GM23338 (cell line): ENCODE results near the gene NENF. TPM values are rescaled to one million over a fixed set of nuclear protein-coding genes. Genes with fewer than 3 reads are reported as not detected.

ENCODE experiments used
- ATAC-seq: fragments of 200-7000 bp; cut with Tn5 transposase; 3 replicates; pipeline ENCODE4 v1.9.1; 2020
- DNase-seq: peaks from one replicate; pipeline ENCODE4 v3.0.0-alpha.2; 2015; ENCODE audit warnings: low spot score
- H2AFZ ChIP-seq: fragments of 200-600 bp; sonication (generic); 2 replicates; pipeline ENCODE4 v1.8.0; 2016; ENCODE audit warnings: antibody characterized with exemption, mild to moderate bottlenecking, moderate library complexity
- H3F3A ChIP-seq: fragments of 200-600 bp; sonication (generic); replicated peaks from 2 replicates; pipeline ENCODE4 v1.8.0; 2017; ENCODE audit warnings: antibody characterized with exemption, mixed run types, low read depth
- H3K27ac ChIP-seq: fragments of 200-600 bp; sonication (generic); 2 replicates; pipeline ENCODE4 v1.6.1; 2016; ENCODE audit warnings: low read depth
- H3K27me3 ChIP-seq: fragments of 200-600 bp; sonication (generic); 2 replicates; pipeline ENCODE4 v1.8.0; 2016; ENCODE audit warnings: mild to moderate bottlenecking, mixed run types, moderate library complexity; ENCODE audit not compliant: insufficient read depth
- H3K36me3 ChIP-seq: fragments of 200-600 bp; sonication (generic); 2 replicates; pipeline ENCODE4 v1.8.0; 2016; ENCODE audit warnings: mild to moderate bottlenecking; ENCODE audit not compliant: insufficient read depth
- H3K4me1 ChIP-seq: fragments of 200-600 bp; sonication (generic); 2 replicates; pipeline ENCODE4 v1.8.0; 2016; ENCODE audit warnings: mild to moderate bottlenecking, moderate library complexity; ENCODE audit not compliant: insufficient read depth
- H3K4me2 ChIP-seq: fragments of 200-600 bp; sonication (generic); 2 replicates; pipeline ENCODE4 v1.7.1; 2017; ENCODE audit warnings: mixed run types
- H3K4me3 ChIP-seq: fragments of 200-600 bp; sonication (generic); 2 replicates; pipeline ENCODE4 v1.6.1; 2016; ENCODE audit warnings: mixed run types
- H3K79me2 ChIP-seq: fragments of 200-600 bp; sonication (generic); replicated peaks from 2 replicates; pipeline ENCODE4 v1.8.0; 2017; ENCODE audit warnings: mild to moderate bottlenecking; ENCODE audit not compliant: insufficient read depth
- H3K9me2 ChIP-seq: fragments of 200-600 bp; sonication (generic); 2 replicates; pipeline ENCODE4 v1.8.0; 2017; ENCODE audit not compliant: insufficient read depth
- H4K20me1 ChIP-seq: fragments of 200-600 bp; sonication (generic); replicated peaks from 2 replicates; pipeline ENCODE4 v1.8.0; 2017; ENCODE audit warnings: mild to moderate bottlenecking; ENCODE audit not compliant: insufficient read depth
- H3K27ac Mint-ChIP-seq: 2 replicates; pipeline ENCODE4 v1.8.0; 2020; ENCODE audit warnings: inconsistent platforms, mild to moderate bottlenecking, moderate library complexity, mixed read lengths
- H3K27me3 Mint-ChIP-seq: 3 replicates; pipeline ENCODE4 v1.8.0; 2022; ENCODE audit warnings: low read depth, mild to moderate bottlenecking, moderate library complexity, mixed read lengths, inconsistent platforms; ENCODE audit not compliant: insufficient read depth, poor library complexity
- H3K36me3 Mint-ChIP-seq: 3 replicates; pipeline ENCODE4 v1.8.0; 2021; ENCODE audit warnings: low read depth, mild to moderate bottlenecking, inconsistent platforms, moderate library complexity, mixed read lengths
- H3K4me1 Mint-ChIP-seq: 3 replicates; pipeline ENCODE4 v1.8.0; 2020; ENCODE audit warnings: mild to moderate bottlenecking, inconsistent platforms, mixed read lengths
- H3K4me3 Mint-ChIP-seq: 3 replicates; pipeline ENCODE4 v1.8.0; 2021; ENCODE audit warnings: moderate library complexity, mild to moderate bottlenecking, inconsistent platforms, mixed read lengths
- H3K9me3 Mint-ChIP-seq: 3 replicates; pipeline ENCODE4 v1.8.0; 2020; ENCODE audit warnings: moderate library complexity, mild to moderate bottlenecking, inconsistent platforms, mixed read lengths
- EZH2phosphoT487 ChIP-seq: fragments of 200-600 bp; sonication (generic); IDR thresholded peaks from one replicate; pipeline ENCODE4 v1.8.1; 2018; ENCODE audit warnings: antibody characterized with exemption; ENCODE audit not compliant: unreplicated experiment
- NANOG ChIP-seq: IDR thresholded peaks from 2 replicates; pipeline ENCODE4 v1.6.1; 2016; ENCODE audit warnings: antibody characterized with exemption, borderline replicate concordance
- POLR2AphosphoS5 ChIP-seq: IDR thresholded peaks from 2 replicates; pipeline ENCODE4 v1.6.1; 2016; ENCODE audit warnings: antibody characterized with exemption, low read depth
- STAT1 ChIP-seq: IDR thresholded peaks from one replicate; pipeline ENCODE4 v1.6.1; 2016; ENCODE audit warnings: antibody characterized with exemption; ENCODE audit not compliant: unreplicated experiment
- ZNF114 ChIP-seq: fragments of 250-450 bp; sonication (Bioruptor Pico); IDR thresholded peaks from 2 replicates; pipeline ENCODE4 v1.5.0; 2020; ENCODE audit warnings: mild to moderate bottlenecking, moderate library complexity
- polyA plus RNA-seq: library from polyadenylated mRNA; unstranded; fragments of >200 nt; fragmentation: Nextera tagmentation; extraction: Ambion mirVana; gene quantifications from 2 replicates; pipeline ENCODE4 v1.2.1, GENCODE V29; 2016
- total RNA-seq: library from RNA; depleted of rRNA; stranded (reverse); fragments of >200 nt; shearing (Covaris generic); gene quantifications from 2 replicates; pipeline ENCODE4 v1.2.3, GENCODE V29; 2014
- TF ChIP-seq, protein P1 (sequence below): fragments of 250-450 bp; sonication (Bioruptor Pico); IDR thresholded peaks from 2 replicates; pipeline ENCODE4 v1.5.0; 2020; ENCODE audit warnings: mild to moderate bottlenecking, moderate library complexity
- TF ChIP-seq, protein P2 (sequence below): IDR thresholded peaks from one replicate; pipeline ENCODE4 v1.6.1; 2018; ENCODE audit warnings: antibody characterized with exemption; ENCODE audit not compliant: unreplicated experiment

NENF gene
- total and polyA plus RNA-seq, 2 experiments from 2014 or later, result 27.6 to 60.7 TPM

DNA sequence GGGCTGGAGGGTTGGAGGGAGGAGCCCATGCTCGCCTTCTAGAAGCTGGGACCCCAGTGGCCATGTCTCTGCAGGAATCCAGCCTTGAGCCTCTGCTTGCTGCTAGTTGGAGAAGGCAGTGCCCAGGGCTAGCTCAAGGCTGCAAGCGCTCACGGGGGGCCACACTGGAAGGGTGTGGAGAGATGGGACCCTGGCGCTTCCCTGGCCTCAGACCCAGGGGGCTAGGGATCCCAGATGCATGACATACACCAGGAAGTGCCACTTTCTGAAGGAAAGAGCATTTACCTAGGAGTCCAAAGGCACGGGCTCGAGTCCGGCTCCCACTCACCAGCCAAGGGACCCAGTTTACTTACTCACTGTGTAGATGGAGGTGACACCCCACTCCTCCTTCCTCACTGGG, 32.6 kb downstream of the NENF start (continued):
- TF ChIP-seq, protein P1, sequence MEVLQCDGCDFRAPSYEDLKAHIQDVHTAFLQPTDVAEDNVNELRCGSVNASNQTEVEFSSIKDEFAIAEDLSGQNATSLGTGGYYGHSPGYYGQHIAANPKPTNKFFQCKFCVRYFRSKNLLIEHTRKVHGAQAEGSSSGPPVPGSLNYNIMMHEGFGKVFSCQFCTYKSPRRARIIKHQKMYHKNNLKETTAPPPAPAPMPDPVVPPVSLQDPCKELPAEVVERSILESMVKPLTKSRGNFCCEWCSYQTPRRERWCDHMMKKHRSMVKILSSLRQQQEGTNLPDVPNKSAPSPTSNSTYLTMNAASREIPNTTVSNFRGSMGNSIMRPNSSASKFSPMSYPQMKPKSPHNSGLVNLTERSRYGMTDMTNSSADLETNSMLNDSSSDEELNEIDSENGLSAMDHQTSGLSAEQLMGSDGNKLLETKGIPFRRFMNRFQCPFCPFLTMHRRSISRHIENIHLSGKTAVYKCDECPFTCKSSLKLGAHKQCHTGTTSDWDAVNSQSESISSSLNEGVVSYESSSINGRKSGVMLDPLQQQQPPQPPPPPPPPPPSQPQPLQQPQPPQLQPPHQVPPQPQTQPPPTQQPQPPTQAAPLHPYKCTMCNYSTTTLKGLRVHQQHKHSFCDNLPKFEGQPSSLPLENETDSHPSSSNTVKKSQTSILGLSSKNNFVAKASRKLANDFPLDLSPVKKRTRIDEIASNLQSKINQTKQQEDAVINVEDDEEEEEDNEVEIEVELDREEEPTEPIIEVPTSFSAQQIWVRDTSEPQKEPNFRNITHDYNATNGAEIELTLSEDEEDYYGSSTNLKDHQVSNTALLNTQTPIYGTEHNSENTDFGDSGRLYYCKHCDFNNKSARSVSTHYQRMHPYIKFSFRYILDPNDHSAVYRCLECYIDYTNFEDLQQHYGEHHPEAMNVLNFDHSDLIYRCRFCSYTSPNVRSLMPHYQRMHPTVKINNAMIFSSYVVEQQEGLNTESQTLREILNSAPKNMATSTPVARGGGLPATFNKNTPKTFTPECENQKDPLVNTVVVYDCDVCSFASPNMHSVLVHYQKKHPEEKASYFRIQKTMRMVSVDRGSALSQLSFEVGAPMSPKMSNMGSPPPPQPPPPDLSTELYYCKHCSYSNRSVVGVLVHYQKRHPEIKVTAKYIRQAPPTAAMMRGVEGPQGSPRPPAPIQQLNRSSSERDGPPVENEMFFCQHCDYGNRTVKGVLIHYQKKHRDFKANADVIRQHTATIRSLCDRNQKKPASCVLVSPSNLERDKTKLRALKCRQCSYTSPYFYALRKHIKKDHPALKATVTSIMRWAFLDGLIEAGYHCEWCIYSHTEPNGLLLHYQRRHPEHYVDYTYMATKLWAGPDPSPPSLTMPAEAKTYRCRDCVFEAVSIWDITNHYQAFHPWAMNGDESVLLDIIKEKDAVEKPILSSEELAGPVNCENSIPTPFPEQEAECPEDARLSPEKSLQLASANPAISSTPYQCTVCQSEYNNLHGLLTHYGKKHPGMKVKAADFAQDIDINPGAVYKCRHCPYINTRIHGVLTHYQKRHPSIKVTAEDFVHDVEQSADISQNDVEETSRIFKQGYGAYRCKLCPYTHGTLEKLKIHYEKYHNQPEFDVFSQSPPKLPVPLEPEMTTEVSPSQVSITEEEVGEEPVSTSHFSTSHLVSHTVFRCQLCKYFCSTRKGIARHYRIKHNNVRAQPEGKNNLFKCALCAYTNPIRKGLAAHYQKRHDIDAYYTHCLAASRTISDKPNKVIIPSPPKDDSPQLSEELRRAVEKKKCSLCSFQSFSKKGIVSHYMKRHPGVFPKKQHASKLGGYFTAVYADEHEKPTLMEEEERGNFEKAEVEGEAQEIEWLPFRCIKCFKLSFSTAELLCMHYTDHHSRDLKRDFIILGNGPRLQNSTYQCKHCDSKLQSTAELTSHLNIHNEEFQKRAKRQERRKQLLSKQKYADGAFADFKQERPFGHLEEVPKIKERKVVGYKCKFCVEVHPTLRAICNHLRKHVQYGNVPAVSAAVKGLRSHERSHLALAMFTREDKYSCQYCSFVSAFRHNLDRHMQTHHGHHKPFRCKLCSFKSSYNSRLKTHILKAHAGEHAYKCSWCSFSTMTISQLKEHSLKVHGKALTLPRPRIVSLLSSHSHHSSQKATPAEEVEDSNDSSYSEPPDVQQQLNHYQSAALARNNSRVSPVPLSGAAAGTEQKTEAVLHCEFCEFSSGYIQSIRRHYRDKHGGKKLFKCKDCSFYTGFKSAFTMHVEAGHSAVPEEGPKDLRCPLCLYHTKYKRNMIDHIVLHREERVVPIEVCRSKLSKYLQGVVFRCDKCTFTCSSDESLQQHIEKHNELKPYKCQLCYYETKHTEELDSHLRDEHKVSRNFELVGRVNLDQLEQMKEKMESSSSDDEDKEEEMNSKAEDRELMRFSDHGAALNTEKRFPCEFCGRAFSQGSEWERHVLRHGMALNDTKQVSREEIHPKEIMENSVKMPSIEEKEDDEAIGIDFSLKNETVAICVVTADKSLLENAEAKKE (CRISPR knock-in tag), result no peak
- TF ChIP-seq POLR2AphosphoS5, result no peak
- no peak for TF ChIP-seq ZNF114 (CRISPR knock-in tag)
- no peak for TF ChIP-seq NANOG
- TF ChIP-seq STAT1, result no peak
- TF ChIP-seq EZH2phosphoT487, result no peak

DNA sequence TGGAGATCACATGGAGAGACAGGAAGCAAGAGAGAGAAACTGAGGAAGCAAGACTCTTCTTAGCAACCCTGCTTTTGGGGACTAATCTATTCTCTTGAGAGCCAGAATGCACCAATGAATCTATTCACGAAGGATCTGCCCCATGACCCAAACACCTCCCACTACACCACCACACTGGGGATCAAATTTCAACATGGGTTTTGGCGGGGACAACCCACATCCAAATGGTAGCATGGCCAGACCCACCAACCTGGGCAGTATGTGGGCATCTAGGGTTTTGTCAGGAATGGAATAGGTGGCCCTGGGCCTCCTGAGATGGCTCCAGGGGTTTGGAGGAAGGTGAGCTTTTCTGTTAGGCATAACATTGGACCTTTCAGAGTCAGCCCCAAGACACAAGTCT, 33.7 kb downstream of the NENF start:
- no peak overlapping the region for H3K4me3 Mint-ChIP-seq
- H3K4me3 ChIP-seq, result no peak overlapping the region
- peaks cover 29% of the 10 kb centered on the region for H3K4me1 Mint-ChIP-seq
- ATAC-seq, result no peak
- peaks cover 7% of the 10 kb centered on the region for H3K4me1 ChIP-seq
- no peak for TF ChIP-seq STAT1
- TF ChIP-seq, protein P2, sequence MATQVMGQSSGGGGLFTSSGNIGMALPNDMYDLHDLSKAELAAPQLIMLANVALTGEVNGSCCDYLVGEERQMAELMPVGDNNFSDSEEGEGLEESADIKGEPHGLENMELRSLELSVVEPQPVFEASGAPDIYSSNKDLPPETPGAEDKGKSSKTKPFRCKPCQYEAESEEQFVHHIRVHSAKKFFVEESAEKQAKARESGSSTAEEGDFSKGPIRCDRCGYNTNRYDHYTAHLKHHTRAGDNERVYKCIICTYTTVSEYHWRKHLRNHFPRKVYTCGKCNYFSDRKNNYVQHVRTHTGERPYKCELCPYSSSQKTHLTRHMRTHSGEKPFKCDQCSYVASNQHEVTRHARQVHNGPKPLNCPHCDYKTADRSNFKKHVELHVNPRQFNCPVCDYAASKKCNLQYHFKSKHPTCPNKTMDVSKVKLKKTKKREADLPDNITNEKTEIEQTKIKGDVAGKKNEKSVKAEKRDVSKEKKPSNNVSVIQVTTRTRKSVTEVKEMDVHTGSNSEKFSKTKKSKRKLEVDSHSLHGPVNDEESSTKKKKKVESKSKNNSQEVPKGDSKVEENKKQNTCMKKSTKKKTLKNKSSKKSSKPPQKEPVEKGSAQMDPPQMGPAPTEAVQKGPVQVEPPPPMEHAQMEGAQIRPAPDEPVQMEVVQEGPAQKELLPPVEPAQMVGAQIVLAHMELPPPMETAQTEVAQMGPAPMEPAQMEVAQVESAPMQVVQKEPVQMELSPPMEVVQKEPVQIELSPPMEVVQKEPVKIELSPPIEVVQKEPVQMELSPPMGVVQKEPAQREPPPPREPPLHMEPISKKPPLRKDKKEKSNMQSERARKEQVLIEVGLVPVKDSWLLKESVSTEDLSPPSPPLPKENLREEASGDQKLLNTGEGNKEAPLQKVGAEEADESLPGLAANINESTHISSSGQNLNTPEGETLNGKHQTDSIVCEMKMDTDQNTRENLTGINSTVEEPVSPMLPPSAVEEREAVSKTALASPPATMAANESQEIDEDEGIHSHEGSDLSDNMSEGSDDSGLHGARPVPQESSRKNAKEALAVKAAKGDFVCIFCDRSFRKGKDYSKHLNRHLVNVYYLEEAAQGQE, result no peak
- no peak for TF ChIP-seq ZNF114 (CRISPR knock-in tag)
- H3K27me3 ChIP-seq, result no peaks in the 10 kb centered on the region
- no peaks in the 10 kb centered on the region for H3K36me3 ChIP-seq
- H3K27ac Mint-ChIP-seq, result no peak overlapping the region
- H3K79me2 ChIP-seq, result no peaks in the 10 kb centered on the region
- peaks cover 36% of the 10 kb centered on the region for H3K27me3 Mint-ChIP-seq
- no peak overlapping the region for H3K27ac ChIP-seq
- H3K36me3 Mint-ChIP-seq, result peaks cover 8% of the 10 kb centered on the region
- 0 out of 2 replicates have a peak, but pooled peaks cover 9% of the 10 kb centered on the region for H3K9me2 ChIP-seq
- DNase-seq, result no peak
- H3K4me2 ChIP-seq, result no peak overlapping the region
- H3F3A ChIP-seq, result no peaks in the 10 kb centered on the region
- H4K20me1 ChIP-seq, result no peaks in the 10 kb centered on the region
- H3K9me3 Mint-ChIP-seq, result peaks cover 29% of the 10 kb centered on the region
- no peak overlapping the region for H2AFZ ChIP-seq
